GM13976 (cell line): ENCODE results near the gene CLEC3B.

Experiments used
- DNase-seq: peaks from one replicate; pipeline ENCODE4 v3.0.0; 2012; ENCODE audit warnings: low spot score
- CTCF ChIP-seq: IDR thresholded peaks from 2 replicates; pipeline ENCODE4 v1.5.1; 2012; ENCODE audit warnings: borderline replicate concordance, mild to moderate bottlenecking; ENCODE audit not compliant: insufficient read depth; ENCODE audit errors: extremely low read depth, missing control alignments, control extremely low read depth
- in situ Hi-C: fragments of 300-500 bp; cut with MboI; formaldehyde crosslinking; loops from one replicate; pipeline ENCODE4 v1.12.0; 2022; ENCODE audit warnings: low sequenced_read_pairs, mixed read lengths, inconsistent platforms; ENCODE audit not compliant: unreplicated experiment

CLEC3B gene

DNA sequence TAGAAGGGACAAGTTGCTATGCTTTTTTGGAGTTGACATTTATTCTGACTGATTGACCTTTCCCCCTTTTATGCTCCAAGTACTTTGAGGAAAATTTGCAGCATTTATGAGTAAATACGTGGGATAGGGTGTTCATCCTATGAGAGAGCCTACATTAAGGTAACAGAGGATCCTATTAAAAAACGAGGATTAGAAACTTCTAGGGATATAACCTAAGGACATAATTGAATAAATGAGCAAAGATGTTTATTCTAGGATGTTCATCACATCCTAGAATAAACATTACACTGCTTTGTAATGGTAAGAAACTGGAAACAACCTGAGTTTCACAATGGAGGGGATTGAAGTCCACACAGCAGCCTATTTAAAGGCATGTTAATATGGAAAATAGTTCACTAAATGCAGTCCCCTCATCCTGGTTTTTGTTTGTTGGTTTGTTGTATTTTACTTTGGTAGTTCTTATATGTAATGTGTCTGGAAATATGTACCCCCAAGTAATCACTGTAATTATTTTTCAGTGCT is 23.9 kb upstream of the CLEC3B start:
- in situ Hi-C loops = no loop called here
- no peak for DNase-seq
- TF ChIP-seq CTCF = no peak

DNA sequence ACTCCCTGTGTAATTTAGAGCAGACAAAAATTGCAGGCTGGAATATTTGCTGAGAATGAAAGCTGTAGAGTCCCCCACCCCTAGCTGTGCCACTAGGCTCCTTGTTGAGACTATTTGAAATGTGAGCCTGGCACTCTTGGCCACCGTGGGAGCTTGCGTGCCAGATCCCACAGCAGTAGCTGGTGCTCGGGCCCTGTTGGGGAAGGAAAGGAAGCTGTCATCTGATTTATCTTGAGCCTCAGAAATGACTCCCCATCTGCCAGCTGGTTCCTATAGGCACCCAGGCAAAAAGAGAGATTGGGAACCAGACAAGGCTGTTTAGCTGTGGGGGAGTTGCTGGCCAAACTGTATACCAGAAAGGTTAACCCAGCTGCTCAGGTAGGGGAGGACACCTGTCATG is 23.4 kb upstream of the CLEC3B start:
- no peak for TF ChIP-seq CTCF
- in situ Hi-C loops = no loop called here
- no peak for DNase-seq

DNA sequence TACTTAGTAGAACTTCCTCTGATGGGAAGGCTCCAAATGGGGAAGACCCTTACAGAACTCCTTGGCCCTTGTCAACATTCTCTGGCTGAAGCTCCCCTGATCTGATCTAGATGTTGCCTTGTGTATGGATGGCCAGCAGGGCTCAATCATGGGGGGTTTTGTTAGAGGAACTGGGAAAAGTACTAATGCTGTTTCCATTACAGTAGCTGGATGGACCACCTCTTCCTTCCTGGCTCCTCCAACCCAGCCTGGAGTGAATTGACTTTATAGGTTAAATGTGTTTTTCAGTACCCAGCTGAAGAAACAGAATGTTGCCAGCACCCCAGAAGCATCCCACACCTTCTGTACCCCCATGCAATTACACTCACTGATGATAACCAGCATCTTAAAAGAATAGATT is 22.7 kb upstream of the CLEC3B start:
- in situ Hi-C loops = no loop called here
- TF ChIP-seq CTCF = no peak
- DNase-seq = no peak

GRCh38 chr3:45003859-45004258 is 22.2 kb upstream of the CLEC3B start:
- no peak for TF ChIP-seq CTCF
- no peak for DNase-seq
- in situ Hi-C loops = no loop called here

GRCh38 chr3:45007091-45007490 is 19.0 kb upstream of the CLEC3B start:
- in situ Hi-C loops = no loop called here
- DNase-seq = no peak
- no peak for TF ChIP-seq CTCF

DNA sequence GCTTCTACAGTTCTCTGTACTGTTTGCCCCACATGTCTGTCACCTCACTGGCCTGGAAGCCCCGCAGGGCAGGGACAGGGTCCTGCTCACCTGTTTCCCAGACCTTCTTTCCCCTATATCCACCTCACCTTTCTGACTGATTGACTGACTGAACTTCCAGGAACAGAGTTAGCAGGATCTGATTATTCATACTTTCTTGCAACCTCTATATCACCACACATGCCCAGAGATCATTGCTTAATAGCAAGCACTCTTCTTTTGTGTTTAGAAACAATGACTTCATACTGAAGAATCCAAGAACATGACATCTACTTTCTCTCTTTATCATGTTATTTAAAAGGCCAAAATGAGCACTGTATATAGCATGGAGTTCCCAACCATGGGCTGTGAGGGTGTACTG is 18.0 kb upstream of the CLEC3B start:
- no peak for DNase-seq
- no peak for TF ChIP-seq CTCF
- in situ Hi-C loops = no loop called here

DNA sequence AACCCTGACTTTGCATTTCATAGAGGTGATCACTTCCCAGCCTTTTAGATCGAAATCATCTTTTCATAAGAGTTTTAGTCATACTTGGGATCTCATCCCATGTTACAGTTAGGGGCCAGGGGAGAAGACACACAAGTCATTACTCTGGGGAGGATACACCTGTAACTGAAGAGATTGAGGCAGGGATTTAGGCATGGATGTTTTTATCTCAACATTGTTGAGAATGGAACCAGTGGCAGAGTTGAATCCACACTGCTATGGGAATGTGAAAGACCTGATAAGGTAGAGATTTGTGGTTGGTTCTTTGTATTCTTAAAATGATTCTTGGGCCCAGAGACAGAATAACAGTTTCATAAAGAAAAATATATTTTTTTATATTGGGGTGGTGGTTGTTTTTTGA is 16.2 kb upstream of the CLEC3B start:
- in situ Hi-C loops = no loop called here
- TF ChIP-seq CTCF = no peak

More for the DNA sequence above, 16.2 kb upstream of the CLEC3B start:
- no peak for DNase-seq
